Epithelial cell of esophagus (primary cell): ENCODE measurements around the gene BRME1.

ENCODE experiments used
- DNase-seq: peaks from one replicate; pipeline ENCODE4 v3.0.0; 2010; ENCODE audit warnings: low read depth
- H3K4me3 ChIP-seq: 2 replicates; pipeline ENCODE4 v1.5.1; 2011; ENCODE audit warnings: mild to moderate bottlenecking, low read length, control low read depth
- CTCF ChIP-seq: IDR thresholded peaks from 2 replicates; pipeline ENCODE4 v1.5.1; 2011; ENCODE audit warnings: low read depth, mild to moderate bottlenecking, low read length, control low read depth, inconsistent platforms; ENCODE audit not compliant: insufficient read depth; ENCODE audit errors: missing control alignments

The BRME1 gene

GRCh38 chr19:13843104-13843921 lies 62.6 kb downstream of the BRME1 start:
- no peak for TF ChIP-seq CTCF

GRCh38 chr19:13842291-13843103 lies 63.4 kb downstream of the BRME1 start:
- peak; percentile 85 for DNase-seq
- TF ChIP-seq CTCF = no peak
- H3K4me3 ChIP-seq = peak overlapping the region; percentile 85

More at GRCh38 chr19:13843104-13843921, 62.6 kb downstream of the BRME1 start:
- DNase-seq = peak; percentile 87
- peak overlapping the region; percentile 75 for H3K4me3 ChIP-seq

- DNase-seq = no peak
- TF ChIP-seq CTCF = no peak
- peak overlapping the region; percentile 85 for H3K4me3 ChIP-seq
Measured at GRCh38 chr19:13841962-13842290, 64.0 kb downstream of the BRME1 start.

- TF ChIP-seq CTCF = no peak
- DNase-seq = peak; percentile 52
- peak overlapping the region; percentile 85 for H3K4me3 ChIP-seq
Measured at GRCh38 chr19:13841086-13841961, 64.6 kb downstream of the BRME1 start.

GRCh38 chr19:13840305-13841085 lies 65.4 kb downstream of the BRME1 start:
- no peak for TF ChIP-seq CTCF
- DNase-seq = peak; percentile 74
- H3K4me3 ChIP-seq = peak overlapping the region; percentile 85

- peak overlapping the region; percentile 85 for H3K4me3 ChIP-seq
- no peak for TF ChIP-seq CTCF
- no peak for DNase-seq
Measured at GRCh38 chr19:13839938-13840304, 66.0 kb downstream of the BRME1 start.
